Kidney (tissue), 14 donors: Measurements from ENCODE around the gene LACRT. TPM values are rescaled to one million over a fixed set of nuclear protein-coding genes. Genes with fewer than 3 reads are reported as not detected.
A peak's percentile ranks its signal among the peaks of the same experiment; 100 is the strongest.

Experiments used
- DNase-seq, 5 donors: peaks; one replicate each; pipeline ENCODE4 v3.0.0-alpha.2; 2013 to 2020
- FAIRE-seq: peaks from 2 replicates; lab custom pipeline; 2012; peaks lifted over from hg19 to GRCh38; lab: Jason Lieb, UNC
- H3K27ac ChIP-seq, 2 donors: one replicate each; pipeline ENCODE4 v1.7.0; 2013; ENCODE audit warnings: low read depth in 2 of 2, low read length in 2 of 2, inconsistent platforms in 1 of 2
- H3K27me3 ChIP-seq: one replicate; pipeline ENCODE4 v1.7.1; 2013; ENCODE audit warnings: low read length, inconsistent platforms; ENCODE audit not compliant: control insufficient read depth, insufficient read depth
- H3K36me3 ChIP-seq, 3 donors: one replicate each; pipeline versions ENCODE4 v1.7.0 to v1.7.1; 2013; ENCODE audit warnings: low read length in 3 of 3, control low read depth in 1 of 3, inconsistent platforms in 1 of 3; ENCODE audit not compliant: insufficient read depth in 3 of 3, control insufficient read depth in 2 of 3
- H3K4me1 ChIP-seq, 3 donors: one replicate each; pipeline versions ENCODE4 v1.7.0 to v1.7.1; 2013; ENCODE audit warnings: low read length in 3 of 3, inconsistent platforms in 1 of 3, low read depth in 1 of 3; ENCODE audit not compliant: control insufficient read depth in 2 of 3, insufficient read depth in 2 of 3
- H3K4me3 ChIP-seq, 3 donors: one replicate each; pipeline versions ENCODE4 v1.7.0 to v1.8.1; 2013; ENCODE audit warnings: low read length in 3 of 3, control low read depth in 1 of 3, inconsistent platforms in 1 of 3
- H3K9ac ChIP-seq, 3 donors: one replicate each; pipeline versions ENCODE4 v1.7.0 to v1.7.1; 2013; ENCODE audit warnings: low read length in 3 of 3, control low read depth in 1 of 3, inconsistent platforms in 1 of 3
- H3K9me3 ChIP-seq, 3 donors: one replicate each; pipeline versions ENCODE4 v1.7.0 to v1.7.1; 2013; ENCODE audit warnings: low read length in 3 of 3, control low read depth in 1 of 3, inconsistent platforms in 1 of 3; ENCODE audit not compliant: control insufficient read depth in 2 of 3, insufficient read depth in 1 of 3
- intact Hi-C: fragments of 100-400 bp; cut with DNase I; formaldehyde crosslinking; loops from one replicate; pipeline ENCODE4 v1.11.1; 2022
- polyA plus RNA-seq: library from polyadenylated mRNA; stranded (reverse); fragments of 350-450 nt; fragmentation: Illumina TruSeq; extraction: RNeasy Lipid Tissue Mini Kit (QIAGEN cat#74804); gene quantifications from one replicate; pipeline ENCODE4 v1.2.3, GENCODE V29; 2014; ENCODE audit warnings: low read depth, low replicate concordance; ENCODE audit not compliant: insufficient read depth
- total RNA-seq: library from RNA; stranded (reverse); fragmentation: NEBNext Ultra II Directional; extraction: Animal tissue kit (Norgen Biotek cat#: 25700); gene quantifications from one replicate; pipeline ENCODE4 v1.2.1, GENCODE V29; 2021
- TF ChIP-seq, protein P1 (sequence below): IDR thresholded peaks from 3 replicates; pipeline ENCODE4 v1.5.1; 2012; ENCODE audit warnings: mild to moderate bottlenecking, moderate library complexity, borderline replicate concordance; ENCODE audit not compliant: insufficient read depth; ENCODE audit errors: extremely low read depth
- donor health status: control.
- donor health status: control.
- donor health status: control.
- donor health status: control.
- donor health status: control.
- donor health status: DM: yes; HTN: yes; CAD: no.
- donor health status: Normal renal cell carcinoma (clear cell type).

Gene LACRT
- total and polyA plus RNA-seq, 2 donors from 2014 or later = not detected

GRCh38 chr12:54590978-54591591, 43.6 kb downstream of the LACRT start:
- H3K36me3 ChIP-seq = no peaks in the 10 kb centered on the region
- DNase-seq = peak in 2 of 5 donors; percentile 37 to 40
- peak overlapping the region in 1 of 2 donors; percentile 9 for H3K27ac ChIP-seq
- no peaks in the 10 kb centered on the region for H3K27me3 ChIP-seq
- no peak overlapping the region for H3K9ac ChIP-seq
- peaks cover 0 to 7% (median 4%) of the 10 kb centered on the region in 3 donors for H3K4me1 ChIP-seq
- TF ChIP-seq, protein P1, sequence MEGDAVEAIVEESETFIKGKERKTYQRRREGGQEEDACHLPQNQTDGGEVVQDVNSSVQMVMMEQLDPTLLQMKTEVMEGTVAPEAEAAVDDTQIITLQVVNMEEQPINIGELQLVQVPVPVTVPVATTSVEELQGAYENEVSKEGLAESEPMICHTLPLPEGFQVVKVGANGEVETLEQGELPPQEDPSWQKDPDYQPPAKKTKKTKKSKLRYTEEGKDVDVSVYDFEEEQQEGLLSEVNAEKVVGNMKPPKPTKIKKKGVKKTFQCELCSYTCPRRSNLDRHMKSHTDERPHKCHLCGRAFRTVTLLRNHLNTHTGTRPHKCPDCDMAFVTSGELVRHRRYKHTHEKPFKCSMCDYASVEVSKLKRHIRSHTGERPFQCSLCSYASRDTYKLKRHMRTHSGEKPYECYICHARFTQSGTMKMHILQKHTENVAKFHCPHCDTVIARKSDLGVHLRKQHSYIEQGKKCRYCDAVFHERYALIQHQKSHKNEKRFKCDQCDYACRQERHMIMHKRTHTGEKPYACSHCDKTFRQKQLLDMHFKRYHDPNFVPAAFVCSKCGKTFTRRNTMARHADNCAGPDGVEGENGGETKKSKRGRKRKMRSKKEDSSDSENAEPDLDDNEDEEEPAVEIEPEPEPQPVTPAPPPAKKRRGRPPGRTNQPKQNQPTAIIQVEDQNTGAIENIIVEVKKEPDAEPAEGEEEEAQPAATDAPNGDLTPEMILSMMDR = no peak
- intact Hi-C loops = no loop called here
- no peak for FAIRE-seq
- no peaks in the 10 kb centered on the region for H3K9me3 ChIP-seq
- H3K4me3 ChIP-seq = no peak overlapping the region

DNA sequence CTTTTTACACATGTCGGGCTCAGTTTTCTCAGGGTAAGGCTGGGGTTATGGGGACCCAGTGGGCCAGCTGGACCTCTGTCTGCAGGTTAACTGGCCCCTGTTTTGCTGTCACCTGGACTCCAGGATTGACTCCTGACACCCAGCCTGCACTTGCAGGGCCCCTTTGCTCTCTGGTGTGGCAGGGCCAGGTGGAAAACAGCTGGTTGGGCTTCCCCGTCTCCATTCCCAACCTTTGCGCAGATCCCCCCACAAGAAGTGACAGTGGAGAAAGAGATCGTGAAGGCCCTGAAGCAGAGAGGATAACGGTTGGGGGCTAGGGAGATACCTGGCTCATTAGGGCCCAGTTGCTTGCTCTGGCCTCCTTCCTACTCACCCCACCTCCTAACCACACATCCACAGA, 44.7 kb downstream of the LACRT start:
- Histone ChIP-seq H3K9me3 (no peaks in the 10 kb centered on the region), H3K9ac (no peak overlapping the region), H3K27ac (no peak overlapping the region), H3K4me1 (peaks cover 0 to 7% (median 4%) of the 10 kb centered on the region in 3 donors), H3K27me3 (no peaks in the 10 kb centered on the region), H3K36me3 (no peaks in the 10 kb centered on the region), H3K4me3 (no peak overlapping the region)
- intact Hi-C loops = loop anchor here (10.0 kb wide), 1 partner anchor 375 kb away; no protein-coding TSS in a partner anchor
- DNase-seq = peak in 2 of 5 donors; percentile 37 to 50
- TF ChIP-seq, protein P1 = no peak
- no peak for FAIRE-seq

DNA sequence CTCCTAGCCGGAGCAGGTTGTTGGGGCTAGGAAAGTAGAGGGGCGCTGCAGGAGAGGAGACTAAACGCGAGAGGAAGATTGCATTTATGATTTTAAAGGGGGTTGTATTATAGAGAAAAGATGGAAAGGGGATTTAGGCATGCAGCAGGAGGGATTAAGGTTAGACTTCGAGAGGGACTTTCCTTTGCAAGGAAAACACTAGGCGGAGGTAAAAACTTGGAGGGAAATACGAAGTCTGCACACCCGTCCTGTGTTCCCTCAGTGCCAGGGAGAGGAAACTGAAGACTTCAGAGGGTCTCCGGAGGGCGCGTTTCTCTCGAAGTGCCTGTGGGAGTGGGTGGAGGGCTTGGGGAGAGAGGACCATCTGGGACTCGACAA, 45.8 kb downstream of the LACRT start:
- Histone ChIP-seq H3K27ac (no peak overlapping the region), H3K36me3 (no peaks in the 10 kb centered on the region), H3K9ac (no peak overlapping the region), H3K27me3 (no peaks in the 10 kb centered on the region), H3K4me3 (peak overlapping the region in 2 of 3 donors; percentile 28 to 39), H3K9me3 (no peaks in the 10 kb centered on the region), H3K4me1 (peaks cover 0 to 7% (median 4%) of the 10 kb centered on the region in 3 donors)
- intact Hi-C loops = loop anchor here (10.0 kb wide), 1 partner anchor 376 kb away; no protein-coding TSS in a partner anchor
- TF ChIP-seq, protein P1 = no peak
- FAIRE-seq (no peak), DNase-seq (peak in 1 of 5 donors; percentile 30)
